Fibroblast of lung (primary cell): ENCODE measurements around the gene ZNF579. TPM values are rescaled to one million over a fixed set of nuclear protein-coding genes. Genes with fewer than 3 reads are reported as not detected.
"Not testable (repeated sequence)": the region's sequence is repeated elsewhere in the genome, so short reads cannot be mapped to it uniquely, and the experiment has no call there.

Source experiments
- DNase-seq, 2 donors: peaks; one replicate each; pipeline versions ENCODE4 v3.0.0 to v3.0.0-alpha.2; 2010; ENCODE audit warnings: low read depth in 2 of 2
- H2AFZ ChIP-seq: 2 replicates; pipeline ENCODE4 v1.5.1; 2012; ENCODE audit warnings: low read length, control low read depth, inconsistent platforms
- H3K27ac ChIP-seq: 2 replicates; pipeline ENCODE4 v1.5.1; 2011; ENCODE audit warnings: low read length, control low read depth; ENCODE audit not compliant: insufficient read depth
- H3K27me3 ChIP-seq: 2 replicates; pipeline ENCODE4 v1.5.1; 2011; ENCODE audit warnings: mild to moderate bottlenecking, low read length; ENCODE audit not compliant: control insufficient read depth, insufficient read depth
- H3K36me3 ChIP-seq: 2 replicates; pipeline ENCODE4 v1.5.1; 2011; ENCODE audit warnings: low read length; ENCODE audit not compliant: control insufficient read depth, insufficient read depth
- H3K4me1 ChIP-seq: 2 replicates; pipeline ENCODE4 v1.5.1; 2011; ENCODE audit warnings: low read length; ENCODE audit not compliant: control insufficient read depth, insufficient read depth; ENCODE audit errors: extremely low read depth
- H3K4me2 ChIP-seq: 2 replicates; pipeline ENCODE4 v1.5.1; 2011; ENCODE audit warnings: low read length, control low read depth; ENCODE audit not compliant: insufficient read depth; ENCODE audit errors: extremely low read depth
- H3K4me3 ChIP-seq, 4 experiments: fragments of 200-600 bp in 1 of 4; sonication (generic) in 1 of 4; replicated peaks in 1 of 4; 2 replicates each; pipeline ENCODE4 v1.5.1; 2011 to 2016; ENCODE audit warnings: low read length in 4 of 4, low read depth in 3 of 4, mild to moderate bottlenecking in 3 of 4, control low read depth in 2 of 4, inconsistent platforms in 1 of 4, mixed read lengths in 1 of 4; ENCODE audit not compliant: insufficient read depth in 1 of 4; ENCODE audit errors: control extremely low read depth in 1 of 4
- H3K79me2 ChIP-seq: 2 replicates; pipeline ENCODE4 v1.5.1; 2012; ENCODE audit warnings: mild to moderate bottlenecking, low read length, inconsistent platforms; ENCODE audit not compliant: control insufficient read depth, insufficient read depth
- H3K9ac ChIP-seq: 2 replicates; pipeline ENCODE4 v1.5.1; 2011; ENCODE audit warnings: mild to moderate bottlenecking, low read length, control low read depth; ENCODE audit not compliant: insufficient read depth
- H3K9me3 ChIP-seq: 2 replicates; pipeline ENCODE4 v1.5.1; 2012; ENCODE audit warnings: low read depth, low read length; ENCODE audit not compliant: control insufficient read depth, insufficient read depth
- H4K20me1 ChIP-seq: 2 replicates; pipeline ENCODE4 v1.5.1; 2011; ENCODE audit warnings: low read length; ENCODE audit not compliant: control insufficient read depth, insufficient read depth; ENCODE audit errors: extremely low read depth
- CTCF ChIP-seq, 2 donors: IDR thresholded peaks in 1 of 2; conservative IDR thresholded peaks in 1 of 2; 1 replicate in 1 of 2; 2 replicates in 1 of 2; pipeline ENCODE4 v1.5.1; 2011 to 2012; ENCODE audit warnings: low read length in 2 of 2, control low read depth in 1 of 2, inconsistent platforms in 1 of 2, low read depth in 1 of 2, mild to moderate bottlenecking in 1 of 2
- EZH2 ChIP-seq: IDR thresholded peaks from 2 replicates; pipeline ENCODE4 v1.5.1; 2012; ENCODE audit warnings: low read length, control low read depth, mild to moderate bottlenecking; ENCODE audit errors: missing control alignments
- polyA plus RNA-seq, 2 donors: library from polyadenylated mRNA; depleted of rRNA in 1 of 2; stranded (reverse) in 1 of 2; unstranded in 1 of 2; fragments of >200 nt; gene quantifications; 2 replicates each; pipeline ENCODE4 v1.2.1, GENCODE V29; 2011 to 2012; ENCODE audit warnings: missing spikeins in 1 of 2
- total RNA-seq: library from RNA; depleted of rRNA; stranded (reverse); fragments of >200 nt; gene quantifications from 2 replicates; pipeline ENCODE4 v1.2.1, GENCODE V29; 2014

Gene ZNF579
- total and polyA plus RNA-seq, 2 donors (not counting 1 experiment from before 2014, with no cell fraction given): 4.2 to 5.4 TPM

GRCh38 chr19:55569477-55569876, 11.2 kb downstream of the ZNF579 start:
- not testable (repeated sequence) for H4K20me1 ChIP-seq, H3K27me3 ChIP-seq, DNase-seq, H3K4me2 ChIP-seq, H3K4me3 ChIP-seq, H3K36me3 ChIP-seq, H3K9ac ChIP-seq, H3K79me2 ChIP-seq, H3K4me1 ChIP-seq, H2AFZ ChIP-seq, H3K9me3 ChIP-seq, H3K27ac ChIP-seq

GRCh38 chr19:55567708-55568328, 12.8 kb downstream of the ZNF579 start:
- Histone ChIP-seq H4K20me1 (no peaks in the 10 kb centered on the region), H3K4me3 (no peak overlapping the region), H3K79me2 (no peaks in the 10 kb centered on the region), H3K27ac (no peak overlapping the region), H3K9me3 (no peaks in the 10 kb centered on the region), H3K9ac (no peak overlapping the region), H3K4me1 (no peaks in the 10 kb centered on the region), H3K36me3 (no peaks in the 10 kb centered on the region), H3K4me2 (no peak overlapping the region), H2AFZ (no peak overlapping the region), H3K27me3 (no peaks in the 10 kb centered on the region)
- TF ChIP-seq CTCF (conservative IDR thresholded peaks at IDR 0.05 in 1 of 2, IDR thresholded peaks at IDR 0.05 in 1 of 2; ENCODE audit: low read depth in 1 of 2, low read length in 2 of 2) (no peak), EZH2 (no peak)
- no peak for DNase-seq

DNA sequence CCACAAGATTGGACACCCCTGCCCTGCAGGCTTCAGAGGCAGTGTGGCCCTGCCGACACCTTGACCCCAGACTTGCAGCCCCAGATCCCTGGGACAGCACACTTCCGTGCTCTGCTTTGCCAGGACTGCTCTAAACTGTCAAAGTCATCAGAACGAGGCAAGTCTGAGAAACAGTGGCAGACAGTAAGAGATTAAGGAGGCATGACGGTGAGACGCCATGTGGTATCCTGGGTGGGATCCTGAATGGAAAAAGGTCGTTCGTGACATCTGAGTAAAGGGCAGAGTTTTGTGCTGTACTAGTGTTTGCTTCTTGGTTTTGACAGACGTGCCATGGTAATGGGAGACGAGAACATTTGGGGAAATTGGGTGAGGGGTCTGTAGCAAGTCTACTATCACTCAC, 13.8 kb downstream of the ZNF579 start:
- no peaks in the 10 kb centered on the region for H4K20me1 ChIP-seq
- H3K79me2 ChIP-seq: no peaks in the 10 kb centered on the region
- H3K9me3 ChIP-seq: no peaks in the 10 kb centered on the region
- TF ChIP-seq EZH2 (no peak), CTCF (conservative IDR thresholded peaks at IDR 0.05 in 1 of 2, IDR thresholded peaks at IDR 0.05 in 1 of 2; ENCODE audit: low read depth in 1 of 2, low read length in 2 of 2) (no peak)
- no peaks in the 10 kb centered on the region for H3K27me3 ChIP-seq
- H3K36me3 ChIP-seq: no peaks in the 10 kb centered on the region
- no peak overlapping the region for H3K27ac ChIP-seq
- H2AFZ ChIP-seq: no peak overlapping the region
- H3K4me3 ChIP-seq: no peak overlapping the region
- H3K4me2 ChIP-seq: no peak overlapping the region
- no peak overlapping the region for H3K9ac ChIP-seq
- H3K4me1 ChIP-seq: no peaks in the 10 kb centered on the region
- no peak for DNase-seq
